Measurements from ENCODE around the gene BACH1.

BACH1 gene

DNA sequence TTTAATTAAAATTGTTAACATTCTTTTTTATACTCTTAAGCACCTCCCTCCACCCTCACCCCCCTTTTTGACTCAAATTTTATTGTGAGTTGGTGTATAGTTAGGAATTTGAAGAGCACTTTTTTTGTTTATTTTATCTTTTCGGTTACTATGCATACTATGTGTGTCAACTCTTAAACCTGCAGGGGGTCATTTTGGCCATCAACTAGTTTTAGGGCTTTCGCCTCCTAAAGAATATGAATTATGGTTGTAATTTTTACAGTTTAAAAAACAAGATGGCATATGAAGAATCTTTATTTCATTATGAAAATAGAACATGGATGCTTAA is 9.7 kb downstream of the BACH1 start:
- H3K27ac ChIP-seq: no peak overlapping the region
- TF ChIP-seq, protein P1, sequence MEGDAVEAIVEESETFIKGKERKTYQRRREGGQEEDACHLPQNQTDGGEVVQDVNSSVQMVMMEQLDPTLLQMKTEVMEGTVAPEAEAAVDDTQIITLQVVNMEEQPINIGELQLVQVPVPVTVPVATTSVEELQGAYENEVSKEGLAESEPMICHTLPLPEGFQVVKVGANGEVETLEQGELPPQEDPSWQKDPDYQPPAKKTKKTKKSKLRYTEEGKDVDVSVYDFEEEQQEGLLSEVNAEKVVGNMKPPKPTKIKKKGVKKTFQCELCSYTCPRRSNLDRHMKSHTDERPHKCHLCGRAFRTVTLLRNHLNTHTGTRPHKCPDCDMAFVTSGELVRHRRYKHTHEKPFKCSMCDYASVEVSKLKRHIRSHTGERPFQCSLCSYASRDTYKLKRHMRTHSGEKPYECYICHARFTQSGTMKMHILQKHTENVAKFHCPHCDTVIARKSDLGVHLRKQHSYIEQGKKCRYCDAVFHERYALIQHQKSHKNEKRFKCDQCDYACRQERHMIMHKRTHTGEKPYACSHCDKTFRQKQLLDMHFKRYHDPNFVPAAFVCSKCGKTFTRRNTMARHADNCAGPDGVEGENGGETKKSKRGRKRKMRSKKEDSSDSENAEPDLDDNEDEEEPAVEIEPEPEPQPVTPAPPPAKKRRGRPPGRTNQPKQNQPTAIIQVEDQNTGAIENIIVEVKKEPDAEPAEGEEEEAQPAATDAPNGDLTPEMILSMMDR (conservative IDR thresholded peaks at IDR 0.05): no peak

DNA sequence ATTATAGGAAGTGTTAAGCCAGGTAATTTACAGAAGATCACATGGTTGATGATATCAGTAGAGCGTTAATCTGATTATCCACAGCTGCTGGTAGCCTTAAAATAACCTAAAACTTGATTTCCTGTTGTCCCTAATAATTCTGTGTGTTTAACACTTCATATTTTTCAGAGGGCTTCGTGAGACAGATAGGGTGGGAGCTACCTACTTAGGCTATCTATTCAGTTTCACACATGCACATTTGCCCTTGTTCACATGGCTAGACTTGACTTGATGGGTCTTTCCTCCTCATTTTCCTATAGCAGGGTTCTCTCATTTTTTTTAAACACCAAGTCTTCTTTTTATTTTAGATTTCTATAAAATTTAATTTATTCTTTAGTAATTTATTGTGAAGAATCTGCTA is 11.0 kb downstream of the BACH1 start:
- no peak overlapping the region for H3K27ac ChIP-seq
- TF ChIP-seq, protein P1 (conservative IDR thresholded peaks at IDR 0.05): no peak

GRCh38 chr21:29311802-29312201 is 13.1 kb downstream of the BACH1 start:
- no peak overlapping the region for H3K27ac ChIP-seq
- TF ChIP-seq, protein P1 (conservative IDR thresholded peaks at IDR 0.05): no peak

DNA sequence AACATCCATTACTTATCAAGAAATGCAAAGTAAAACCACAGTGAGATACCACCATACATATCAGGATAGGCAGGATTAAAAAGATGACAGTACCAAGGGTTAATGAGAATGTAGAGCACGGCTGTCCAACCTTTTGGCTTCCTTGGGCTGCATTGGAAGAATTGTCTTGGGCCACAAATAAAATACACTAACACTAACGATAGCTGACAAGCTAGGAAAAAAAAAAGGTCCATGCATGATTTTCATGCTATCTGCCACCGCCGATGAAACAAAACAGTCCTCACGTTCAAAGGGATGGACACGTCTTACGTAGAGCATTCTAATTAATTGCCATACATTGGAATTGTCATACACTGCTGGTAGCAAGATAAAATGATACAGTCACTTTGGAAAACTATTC is 14.3 kb downstream of the BACH1 start:
- TF ChIP-seq, protein P1 (conservative IDR thresholded peaks at IDR 0.05): no peak
- no peak overlapping the region for H3K27ac ChIP-seq

DNA sequence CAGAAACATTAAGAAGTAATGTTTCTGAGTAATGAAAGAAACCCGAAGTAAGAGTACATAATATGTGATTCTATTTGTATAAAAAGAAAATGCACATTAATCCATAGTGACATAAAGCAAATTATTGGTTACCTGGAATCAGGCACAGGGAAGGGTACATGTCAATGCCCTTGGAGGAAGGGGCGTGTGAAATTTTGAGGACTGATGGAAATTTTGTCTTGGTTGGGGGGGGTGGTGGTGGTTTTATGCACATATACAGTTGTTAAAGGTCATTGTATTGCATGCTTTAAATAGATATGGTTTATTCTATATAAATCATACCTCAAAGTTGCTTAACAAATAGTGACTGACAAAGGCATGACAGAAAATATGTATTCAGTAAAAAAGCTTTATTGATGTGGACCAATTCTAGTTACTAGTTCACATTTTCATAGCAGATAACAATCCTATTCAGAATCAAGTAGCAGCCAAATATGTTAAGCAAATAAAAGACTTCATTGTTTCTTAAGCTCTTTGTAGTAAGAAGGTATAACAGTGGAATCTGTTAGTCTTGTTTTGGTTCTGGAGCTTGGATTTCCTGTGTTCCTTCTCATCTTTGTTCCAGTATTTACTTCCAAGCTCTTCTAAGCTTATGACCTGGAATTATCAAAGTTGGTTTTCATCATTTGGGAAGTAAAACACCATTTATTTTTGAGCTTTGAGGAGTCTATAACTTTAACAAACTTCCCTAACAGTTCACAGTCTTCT is 15.1 kb downstream of the BACH1 start:
- TF ChIP-seq, protein P1 (conservative IDR thresholded peaks at IDR 0.05): no peak
- H3K27ac ChIP-seq: no peak overlapping the region

- TF ChIP-seq, protein P1 (conservative IDR thresholded peaks at IDR 0.05): no peak
- H3K27ac ChIP-seq: no peak overlapping the region
Measured at GRCh38 chr21:29315131-29315749, 16.5 kb downstream of the BACH1 start.

DNA sequence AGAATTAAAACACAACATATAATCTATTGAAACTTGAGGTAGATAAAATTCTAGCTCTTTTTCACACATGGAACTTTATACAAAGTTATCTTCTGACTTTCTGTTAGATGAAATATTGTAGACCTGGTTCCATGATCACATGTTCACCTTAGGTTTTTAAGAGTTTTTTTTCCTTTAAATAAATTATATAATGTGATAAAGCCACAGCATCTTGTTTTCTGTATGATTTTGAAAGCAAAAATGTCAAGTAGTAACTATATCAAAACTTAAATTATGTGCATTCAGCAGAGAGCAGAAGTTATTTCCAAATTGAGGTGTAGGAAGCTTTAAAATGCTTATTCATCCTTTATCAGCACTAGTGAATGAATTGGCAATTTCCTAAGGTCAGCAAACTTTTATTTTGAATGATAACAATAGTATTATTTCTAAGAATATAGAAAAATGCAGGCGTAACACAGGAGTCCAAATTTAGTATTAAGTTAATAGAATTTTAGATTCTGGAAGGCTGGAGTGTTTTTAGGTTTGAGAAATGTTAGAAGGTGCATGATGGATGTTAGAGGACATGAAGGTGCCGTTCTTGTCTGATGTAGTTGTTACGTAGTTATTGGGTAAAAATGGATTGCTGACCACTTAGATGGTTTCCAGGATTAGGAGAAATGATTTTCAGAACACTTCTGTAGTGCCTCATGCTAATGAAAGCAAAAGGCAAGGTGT is 17.5 kb downstream of the BACH1 start:
- TF ChIP-seq, protein P1 (conservative IDR thresholded peaks at IDR 0.05): no peak

More for the DNA sequence above, 17.5 kb downstream of the BACH1 start:
- no peak overlapping the region for H3K27ac ChIP-seq

Measured in VCaP (cell line).